HG02623 (cell line): ENCODE data around the gene IL22RA2.

ENCODE experiments used
- ATAC-seq: cut with Tn5 transposase; IDR thresholded peaks from one replicate; pipeline ENCODE4 v1.9.1; 2021; ENCODE audit warnings: moderate library complexity; ENCODE audit not compliant: unreplicated experiment

Gene IL22RA2

DNA sequence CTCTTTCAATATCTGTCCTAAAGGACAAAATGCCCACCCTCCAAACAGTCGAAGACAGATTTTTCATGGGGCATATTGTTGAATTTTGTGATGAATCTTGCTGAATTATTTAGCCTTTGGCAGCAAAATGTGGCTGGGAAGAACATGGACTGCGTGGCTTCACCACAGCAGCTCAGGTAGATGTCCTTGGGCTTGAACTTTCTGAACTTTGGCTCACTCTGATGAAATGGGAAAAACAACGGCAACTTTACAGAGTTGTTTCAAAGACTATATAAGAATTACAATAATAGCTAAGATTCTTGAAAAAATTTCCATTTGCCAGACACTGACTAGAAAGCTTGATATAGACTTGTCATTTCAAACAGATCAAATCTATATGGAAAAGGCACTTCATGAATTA lies 75.9 kb downstream of the IL22RA2 start:
- ATAC-seq, result no peak

DNA sequence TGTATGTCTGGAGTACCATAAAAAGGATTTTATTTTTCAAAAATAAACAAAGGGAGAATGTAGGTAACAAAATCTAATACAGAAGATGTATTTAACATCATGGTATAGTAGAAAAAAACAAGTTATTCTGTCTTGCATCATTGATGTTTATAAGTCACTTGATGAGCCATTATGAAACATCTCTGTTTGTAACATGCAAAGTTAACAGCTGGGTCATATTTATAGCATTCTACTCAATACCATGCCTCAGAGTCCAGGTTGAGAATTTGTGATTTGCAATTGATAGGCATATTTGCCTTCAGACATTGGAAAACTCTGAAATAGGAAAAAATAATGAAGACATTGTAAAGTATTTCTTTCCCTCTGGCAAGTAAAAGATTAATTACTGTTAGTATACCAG lies 76.4 kb downstream of the IL22RA2 start:
- no peak for ATAC-seq

DNA sequence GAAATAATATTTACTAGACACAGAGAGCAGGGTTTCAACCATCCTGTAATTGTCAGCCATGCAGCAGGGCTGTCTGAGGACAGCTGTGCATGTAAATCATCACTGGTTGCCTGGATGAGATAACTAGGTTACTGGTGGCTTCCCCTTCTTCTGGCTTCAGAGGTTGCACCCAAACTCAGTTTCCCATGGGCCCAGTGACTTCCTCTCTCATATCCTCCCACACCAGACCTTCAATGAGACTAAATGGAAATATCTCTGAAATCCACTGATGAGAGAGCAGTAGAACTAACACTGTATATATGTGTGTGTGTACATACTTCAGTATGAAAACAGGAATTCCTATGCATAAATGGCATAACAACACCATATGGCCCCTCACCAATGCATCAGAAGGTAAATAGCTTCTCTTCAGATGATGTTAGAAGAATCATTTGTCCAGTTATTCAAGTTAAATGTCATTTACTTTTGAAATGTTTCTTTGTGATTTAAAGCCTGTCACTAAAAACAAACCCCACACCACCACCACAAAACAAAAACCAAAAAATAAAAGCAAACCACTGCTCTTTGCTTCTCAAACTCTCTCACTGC lies 77.7 kb downstream of the IL22RA2 start:
- peak; percentile 83 for ATAC-seq

DNA sequence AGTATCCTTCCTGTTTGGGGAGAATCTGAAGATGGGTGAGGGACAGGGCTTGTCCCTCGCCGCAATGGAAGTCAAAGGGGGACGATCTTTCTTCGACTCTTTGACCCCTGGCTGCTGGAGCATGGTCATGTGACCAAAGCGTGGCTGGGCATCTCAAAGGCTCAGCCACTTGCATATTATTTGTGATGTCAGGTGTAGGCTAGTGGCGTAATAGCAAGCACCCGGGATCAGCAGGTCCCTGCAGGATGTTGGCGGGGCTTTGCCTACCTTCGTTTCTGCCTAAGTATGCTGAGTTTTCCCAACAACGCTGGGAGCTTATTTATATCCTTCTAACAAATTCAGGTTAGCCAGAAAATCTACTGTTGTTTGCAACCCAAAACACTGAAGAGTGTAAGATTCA lies 78.4 kb downstream of the IL22RA2 start:
- no peak for ATAC-seq

DNA sequence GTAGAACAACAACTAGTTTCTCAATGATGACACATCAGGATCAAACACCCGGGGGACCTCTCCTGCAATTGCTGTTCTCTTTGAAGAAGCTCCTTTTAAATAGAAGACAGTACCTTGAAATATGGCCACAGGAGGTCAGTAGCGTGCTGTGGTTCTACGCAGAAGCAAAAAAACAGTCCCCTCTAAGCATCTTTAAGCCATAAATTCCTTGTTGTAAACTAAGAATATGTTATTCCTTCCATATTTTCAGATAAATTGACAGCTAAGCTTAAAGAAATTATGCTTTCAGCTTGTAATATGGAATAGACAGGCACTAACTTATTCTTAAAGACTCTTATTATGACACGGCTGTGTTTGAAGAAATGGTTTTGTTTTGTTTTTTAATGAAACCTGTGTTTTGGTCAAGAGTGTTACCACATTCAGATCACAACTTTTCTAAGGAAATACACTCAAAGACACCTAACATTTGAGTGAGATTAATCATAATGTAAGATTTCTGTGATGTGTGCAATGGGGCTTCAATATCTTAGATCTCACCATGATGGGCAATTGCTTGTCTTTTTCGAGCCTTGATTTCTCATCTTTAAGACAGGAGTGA lies 78.9 kb downstream of the IL22RA2 start:
- ATAC-seq, result no peak
